Omental fat pad (tissue), 4 donors: ENCODE data around the gene ADGRD1. TPM values are rescaled to one million over a fixed set of nuclear protein-coding genes. Genes with fewer than 3 reads are reported as not detected.

Experiments
- ATAC-seq: fragments of 150-250 bp; one replicate; pipeline ENCODE4 v1.9.1; 2016; ENCODE audit warnings: mild to moderate bottlenecking, moderate library complexity; ENCODE audit not compliant: low FRiP score
- DNase-seq: peaks from one replicate; pipeline ENCODE4 v3.0.0-alpha.2; 2019; ENCODE audit warnings: low spot score
- CTCF ChIP-seq, 3 donors: fragments of 450-650 bp; IDR thresholded peaks; one replicate each; pipeline ENCODE4 v1.5.1; 2016 to 2017; ENCODE audit warnings: antibody characterized with exemption in 3 of 3, mild to moderate bottlenecking in 3 of 3, moderate library complexity in 2 of 3
- total RNA-seq, 4 donors: library from RNA; depleted of rRNA; stranded (reverse); fragments of >200 nt; gene quantifications; one replicate each; pipeline ENCODE4 v1.1.0, GENCODE V29; 2016

The ADGRD1 gene
- total RNA-seq, 4 donors from 2014 or later = 34.3 to 98.6 (median 52.4) TPM

- DNase-seq (no peak), ATAC-seq (no peak)
- no peak for TF ChIP-seq CTCF (IDR thresholded peaks at IDR 0.05)
Measured at GRCh38 chr12:131000000-131000486, 46.3 kb downstream of the ADGRD1 start.

- no peak for ATAC-seq
- no peak for TF ChIP-seq CTCF (IDR thresholded peaks at IDR 0.05)
- DNase-seq = no peak
Measured at GRCh38 chr12:131001493-131001892, 47.8 kb downstream of the ADGRD1 start.

GRCh38 chr12:131002216-131002631 is 48.5 kb downstream of the ADGRD1 start:
- ATAC-seq (no peak), DNase-seq (no peak)
- TF ChIP-seq CTCF (IDR thresholded peaks at IDR 0.05) = no peak

GRCh38 chr12:131003036-131003715 is 49.5 kb downstream of the ADGRD1 start:
- no peak for ATAC-seq
- TF ChIP-seq CTCF (IDR thresholded peaks at IDR 0.05) = no peak
- DNase-seq = no peak

- DNase-seq (no peak), ATAC-seq (no peak)
- TF ChIP-seq CTCF (IDR thresholded peaks at IDR 0.05) = no peak
Measured at GRCh38 chr12:131003716-131004045, 50.0 kb downstream of the ADGRD1 start.

GRCh38 chr12:131004166-131004565 is 50.5 kb downstream of the ADGRD1 start:
- no peak for TF ChIP-seq CTCF (IDR thresholded peaks at IDR 0.05)
- ATAC-seq = no peak
- no peak for DNase-seq
